Measurements from ENCODE around the gene QSOX1.

Gene QSOX1

DNA sequence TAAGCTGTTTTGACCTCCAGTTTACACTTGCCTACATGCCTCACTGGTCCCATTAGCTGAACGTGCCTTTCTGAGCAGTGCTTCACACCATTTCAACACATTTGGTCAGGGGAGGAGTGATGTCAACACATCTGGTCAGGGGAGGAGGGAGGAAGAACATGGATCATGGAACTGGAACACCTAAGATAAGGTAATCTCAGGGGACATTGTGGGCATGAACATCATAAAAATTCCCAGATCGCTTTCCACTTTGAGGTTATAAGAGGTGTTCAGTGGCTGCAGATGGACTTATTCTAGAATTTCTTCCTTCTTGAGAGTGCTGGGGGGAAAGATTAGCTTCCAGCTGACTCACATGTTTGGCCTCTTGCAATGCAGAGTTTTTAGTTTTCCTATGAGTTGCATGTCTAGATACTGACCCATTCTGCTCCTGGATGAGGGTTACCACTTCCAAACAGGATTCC, 2.0 kb downstream of the QSOX1 start:
- peak overlapping the region; percentile 95 for H3K27ac Mint-ChIP-seq

DNA sequence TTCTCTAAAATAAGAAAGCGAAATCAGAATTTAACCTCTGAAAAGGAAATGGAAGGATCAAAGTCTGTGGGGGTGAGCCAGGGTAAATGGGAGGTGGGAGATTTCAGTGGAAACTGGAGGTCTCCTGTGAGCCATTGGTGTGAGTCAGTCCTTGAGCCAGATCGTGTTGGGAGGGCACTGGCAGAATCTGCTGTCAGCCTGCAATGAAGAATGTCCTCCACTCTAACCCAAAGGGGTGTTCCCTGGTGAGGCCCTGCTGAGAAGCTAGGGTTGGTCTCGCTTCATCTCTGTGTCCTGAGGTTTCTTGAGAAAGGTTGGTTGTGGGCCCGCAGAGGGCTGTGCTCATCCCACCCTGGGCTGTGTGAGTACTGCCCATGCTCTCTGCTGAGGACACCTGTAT, 2.4 kb downstream of the QSOX1 start:
- peaks cover 44 to 71% of the 10 kb centered on the region in 2 donors for H3K4me1 Mint-ChIP-seq
- H3K27me3 Mint-ChIP-seq: no peaks in the 10 kb centered on the region
- H3K9me3 Mint-ChIP-seq: no peaks in the 10 kb centered on the region
- ATAC-seq (replicated peaks) (no peak), DNase-seq (no peak)
- H3K27ac Mint-ChIP-seq: peak overlapping the region; percentile 95
- H3K4me3 Mint-ChIP-seq: peak overlapping the region; percentile 90 to 93
- peaks cover 47 to 56% of the 10 kb centered on the region in 2 donors for H3K36me3 Mint-ChIP-seq

More for the DNA sequence above, 2.0 kb downstream of the QSOX1 start:
- peaks cover 44 to 71% of the 10 kb centered on the region in 2 donors for H3K4me1 Mint-ChIP-seq
- no peaks in the 10 kb centered on the region for H3K9me3 Mint-ChIP-seq
- H3K4me3 Mint-ChIP-seq: peak overlapping the region; percentile 90 to 93
- DNase-seq (no peak), ATAC-seq (replicated peaks) (peak in 1 of 2 donors; percentile 41)
- peaks cover 47 to 56% of the 10 kb centered on the region in 2 donors for H3K36me3 Mint-ChIP-seq
- H3K27me3 Mint-ChIP-seq: no peaks in the 10 kb centered on the region

DNA sequence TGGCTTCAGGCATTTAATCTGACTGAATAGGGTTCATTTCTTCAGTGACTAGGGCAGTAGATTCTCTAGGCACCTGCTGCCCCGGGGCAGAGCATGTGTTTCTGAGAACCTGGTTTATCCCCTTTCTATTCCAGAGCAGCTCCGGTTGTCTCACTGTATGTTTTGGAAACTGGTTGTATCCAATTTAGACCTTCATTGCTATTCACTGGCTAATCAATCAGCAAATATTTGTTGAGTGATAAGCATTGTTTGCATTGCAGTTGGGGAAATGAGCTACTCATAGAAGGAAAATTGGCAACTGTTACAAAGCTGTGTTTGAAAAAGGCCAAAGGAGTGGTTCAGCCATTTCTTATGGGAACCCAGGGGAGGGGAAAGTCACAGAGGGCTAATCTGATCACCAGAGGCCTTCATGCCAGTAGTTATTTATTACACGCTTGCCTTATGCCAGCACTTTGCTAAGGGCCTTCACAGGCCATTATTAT, 2.9 kb downstream of the QSOX1 start:
- Mint-ChIP-seq H3K36me3 (peaks cover 47 to 56% of the 10 kb centered on the region in 2 donors), H3K9me3 (no peaks in the 10 kb centered on the region), H3K4me1 (peaks cover 44 to 71% of the 10 kb centered on the region in 2 donors), H3K27me3 (no peaks in the 10 kb centered on the region), H3K4me3 (peak overlapping the region; percentile 90 to 93), H3K27ac (no peak overlapping the region)
- DNase-seq (no peak), ATAC-seq (replicated peaks) (no peak)

DNA sequence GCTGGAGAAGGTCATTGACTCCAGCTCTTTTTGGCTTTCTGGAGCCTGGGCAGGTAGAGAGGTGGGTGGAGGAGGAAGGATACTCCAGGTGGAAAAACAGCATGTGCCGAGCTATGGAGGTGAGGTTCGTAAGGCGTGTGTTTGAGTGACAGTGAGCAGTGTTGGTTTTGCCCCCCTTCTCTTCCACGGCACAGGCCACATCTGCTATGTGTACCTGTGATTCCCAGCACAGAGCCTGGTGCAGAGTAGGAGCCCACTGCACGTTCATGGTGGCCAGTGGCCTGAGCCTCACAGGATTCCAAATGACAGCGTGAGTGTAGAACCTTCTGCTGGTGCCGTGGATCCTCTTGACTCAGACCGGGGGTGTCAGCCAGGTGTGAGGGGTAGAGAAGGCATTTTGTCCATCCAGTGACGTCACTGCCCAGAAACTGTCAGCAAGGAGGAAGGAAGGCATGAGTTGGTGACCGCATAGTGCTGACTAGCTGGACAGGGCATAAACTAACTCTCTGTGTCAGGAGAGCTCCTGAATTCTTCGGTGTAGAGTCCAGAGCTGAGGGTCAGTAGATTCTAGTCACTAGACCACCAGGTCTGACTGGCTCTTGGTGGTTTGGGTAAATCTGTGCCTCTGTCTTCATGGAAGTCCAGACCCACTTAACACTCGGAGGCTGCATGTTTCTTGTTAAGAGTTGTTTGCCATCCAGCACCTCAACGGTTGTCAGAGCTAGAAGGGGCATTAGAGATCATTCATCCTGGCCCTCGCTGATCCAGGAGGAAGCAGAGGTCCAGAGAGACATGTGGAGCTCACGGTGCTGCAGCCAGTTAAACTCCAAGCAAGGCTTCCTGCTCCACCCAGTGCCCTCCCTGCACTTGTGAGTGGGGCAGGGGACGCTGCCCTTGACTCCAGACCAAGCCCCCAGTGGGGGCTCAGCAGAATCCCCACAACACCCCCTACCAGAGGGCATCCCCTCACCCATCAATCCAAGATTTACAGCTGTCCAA, 3.8 kb downstream of the QSOX1 start:
- Mint-ChIP-seq H3K27ac (peak overlapping the region; percentile 59), H3K36me3 (peaks cover 47 to 59% of the 10 kb centered on the region in 2 donors), H3K4me1 (peaks cover 45 to 65% of the 10 kb centered on the region in 2 donors), H3K4me3 (peak overlapping the region; percentile 68 to 93), H3K9me3 (no peaks in the 10 kb centered on the region), H3K27me3 (no peaks in the 10 kb centered on the region)
- DNase-seq (no peak), ATAC-seq (replicated peaks) (no peak)

DNA sequence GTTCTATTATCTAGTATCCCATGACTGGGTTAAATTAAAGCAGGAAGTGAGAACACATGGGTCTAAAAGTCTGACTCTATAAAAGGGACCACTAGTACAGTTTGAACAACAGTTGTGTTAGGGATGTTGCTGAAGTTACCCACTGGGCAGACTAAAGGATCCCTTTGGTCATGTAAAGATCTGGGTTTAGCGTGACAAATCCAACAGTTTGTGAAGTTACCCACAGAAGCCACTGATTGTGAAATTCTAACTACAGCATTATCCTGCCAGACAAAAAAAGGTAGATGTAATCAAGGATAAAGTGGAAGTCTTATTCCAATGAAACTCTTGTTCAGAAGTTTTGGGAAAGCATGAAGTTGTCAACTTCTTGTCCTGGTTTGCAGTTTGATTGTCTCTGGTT, 5.7 kb downstream of the QSOX1 start:
- no peak for ATAC-seq (replicated peaks)
- Mint-ChIP-seq H3K27me3 (no peaks in the 10 kb centered on the region), H3K9me3 (no peaks in the 10 kb centered on the region), H3K27ac (no peak overlapping the region), H3K36me3 (peaks cover 60 to 71% of the 10 kb centered on the region in 2 donors), H3K4me1 (peaks cover 48 to 73% of the 10 kb centered on the region in 2 donors), H3K4me3 (no peak overlapping the region)
- DNase-seq: no peak

DNA sequence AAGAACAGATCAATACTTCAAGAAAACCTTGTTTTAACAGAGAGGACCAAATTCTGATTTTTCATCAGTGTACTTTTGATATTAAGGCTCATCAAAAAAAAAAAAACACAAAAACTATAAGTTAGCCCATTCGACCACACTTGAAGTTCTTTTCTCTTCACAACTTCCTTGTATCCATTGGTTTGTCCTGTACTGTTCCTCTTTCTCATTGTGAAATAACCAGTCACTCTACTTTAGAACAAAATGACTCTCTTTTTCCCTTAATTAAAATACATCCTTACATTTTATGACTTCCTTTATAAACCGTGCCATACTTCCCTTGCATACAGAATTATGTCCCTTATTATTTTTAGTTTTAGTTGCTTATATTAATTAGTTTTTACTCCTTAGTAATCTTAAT, 8.4 kb downstream of the QSOX1 start:
- H3K9me3 Mint-ChIP-seq: no peaks in the 10 kb centered on the region
- no peak overlapping the region for H3K4me3 Mint-ChIP-seq
- no peak overlapping the region for H3K27ac Mint-ChIP-seq
- H3K27me3 Mint-ChIP-seq: no peaks in the 10 kb centered on the region
- DNase-seq: no peak
- H3K36me3 Mint-ChIP-seq: peaks cover 53 to 62% of the 10 kb centered on the region in 2 donors
- ATAC-seq (replicated peaks): no peak
- H3K4me1 Mint-ChIP-seq: peaks cover 34 to 50% of the 10 kb centered on the region in 2 donors

DNA sequence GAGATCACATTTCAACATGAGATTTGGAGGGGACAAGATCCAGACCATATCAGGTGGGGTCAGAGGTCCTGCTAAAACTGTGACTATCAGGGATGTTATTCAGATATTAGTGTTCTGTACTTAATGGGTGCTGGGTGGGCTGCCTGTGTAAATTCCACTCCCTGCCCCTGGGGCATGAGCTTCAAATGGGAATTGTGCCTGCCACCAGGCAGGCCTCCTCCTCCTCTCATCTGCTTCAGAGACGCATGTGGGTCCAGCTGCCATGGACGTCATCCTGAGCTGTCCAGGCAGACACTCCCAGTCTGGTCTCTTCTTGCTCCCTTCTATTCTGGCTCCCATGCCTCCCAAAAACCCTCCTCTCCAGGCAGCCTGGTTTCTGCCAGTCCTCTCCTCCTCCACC, 10.4 kb downstream of the QSOX1 start:
- Mint-ChIP-seq H3K9me3 (no peaks in the 10 kb centered on the region), H3K4me3 (no peak overlapping the region), H3K27ac (no peak overlapping the region), H3K4me1 (peaks cover 21 to 35% of the 10 kb centered on the region in 2 donors), H3K36me3 (peaks cover 49 to 58% of the 10 kb centered on the region in 2 donors), H3K27me3 (no peaks in the 10 kb centered on the region)
- no peak for DNase-seq
- ATAC-seq (replicated peaks): no peak

DNA sequence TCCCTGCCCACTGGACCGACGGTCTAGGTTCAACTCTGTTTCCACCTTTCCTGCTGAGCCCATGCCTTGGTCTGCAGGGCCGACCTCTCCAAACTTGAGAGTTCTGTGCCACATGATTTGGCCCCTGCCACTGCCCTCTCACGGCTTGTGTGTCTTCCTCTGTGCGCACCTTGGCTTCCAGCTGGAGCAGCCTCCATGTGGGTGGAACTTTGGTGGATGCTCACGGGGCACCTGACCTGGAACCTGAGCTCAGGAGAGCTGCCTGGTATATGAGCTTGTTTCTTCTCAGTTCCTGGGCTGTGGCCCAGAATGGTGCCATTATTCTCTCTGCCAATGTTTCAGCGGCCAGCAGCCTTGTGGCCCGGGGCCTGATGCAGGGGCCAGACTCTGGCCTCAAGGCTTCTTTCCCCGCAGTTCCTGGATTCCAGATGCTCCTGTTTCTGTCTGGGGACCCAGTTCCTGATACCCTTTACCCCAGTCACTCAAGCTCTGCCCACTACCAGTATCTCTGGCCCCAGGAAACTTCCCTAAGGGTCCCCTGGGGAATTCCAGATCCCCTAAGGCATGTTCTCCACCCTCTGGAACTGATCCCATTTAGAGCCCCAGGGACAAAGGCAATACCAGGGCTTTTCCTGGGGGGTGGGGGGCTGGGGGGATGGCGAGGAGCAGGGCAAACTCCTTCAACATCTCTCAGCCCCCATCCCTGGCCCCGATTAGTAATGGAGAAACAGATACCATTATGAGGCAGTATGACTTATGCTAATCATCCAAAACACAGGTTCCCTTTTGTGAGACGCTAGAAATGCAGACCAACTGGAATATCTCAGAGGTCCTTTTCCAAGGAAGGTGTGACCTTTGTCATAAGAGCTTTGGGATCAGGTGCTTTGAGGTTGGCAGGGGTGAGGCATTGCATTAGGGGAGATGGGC, 11.1 kb downstream of the QSOX1 start:
- Mint-ChIP-seq H3K36me3 (peaks cover 47 to 55% of the 10 kb centered on the region in 2 donors), H3K27me3 (no peaks in the 10 kb centered on the region)

DNA sequence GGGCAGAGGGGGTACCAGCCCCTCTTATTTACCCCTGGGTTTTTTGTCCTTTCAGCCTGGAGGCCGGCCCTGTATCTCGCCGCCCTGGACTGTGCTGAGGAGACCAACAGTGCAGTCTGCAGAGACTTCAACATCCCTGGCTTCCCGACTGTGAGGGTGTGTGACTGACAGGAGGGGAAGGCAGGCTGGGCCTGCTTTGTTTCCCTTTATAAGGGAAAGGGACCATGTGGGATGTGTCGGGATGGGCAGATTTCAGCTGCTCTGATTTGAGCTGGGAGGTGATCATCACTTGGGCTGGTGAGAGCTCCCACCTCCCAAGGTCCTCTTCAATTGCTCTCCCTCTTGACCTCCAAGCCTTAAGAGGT, 11.7 kb downstream of the QSOX1 start:
- no peak for ATAC-seq (replicated peaks)
- no peak overlapping the region for H3K27ac Mint-ChIP-seq
- no peak overlapping the region for H3K4me3 Mint-ChIP-seq
- no peaks in the 10 kb centered on the region for H3K9me3 Mint-ChIP-seq
- no peak for DNase-seq
- H3K27me3 Mint-ChIP-seq: no peaks in the 10 kb centered on the region
- H3K36me3 Mint-ChIP-seq: peaks cover 52 to 61% of the 10 kb centered on the region in 2 donors
- H3K4me1 Mint-ChIP-seq: peaks cover 17 to 29% of the 10 kb centered on the region in 2 donors

More for the DNA sequence above, 11.1 kb downstream of the QSOX1 start:
- Mint-ChIP-seq H3K9me3 (no peaks in the 10 kb centered on the region), H3K4me1 (peaks cover 17 to 29% of the 10 kb centered on the region in 2 donors), H3K4me3 (no peak overlapping the region), H3K27ac (no peak overlapping the region)
- no peak for DNase-seq
- ATAC-seq (replicated peaks): no peak

DNA sequence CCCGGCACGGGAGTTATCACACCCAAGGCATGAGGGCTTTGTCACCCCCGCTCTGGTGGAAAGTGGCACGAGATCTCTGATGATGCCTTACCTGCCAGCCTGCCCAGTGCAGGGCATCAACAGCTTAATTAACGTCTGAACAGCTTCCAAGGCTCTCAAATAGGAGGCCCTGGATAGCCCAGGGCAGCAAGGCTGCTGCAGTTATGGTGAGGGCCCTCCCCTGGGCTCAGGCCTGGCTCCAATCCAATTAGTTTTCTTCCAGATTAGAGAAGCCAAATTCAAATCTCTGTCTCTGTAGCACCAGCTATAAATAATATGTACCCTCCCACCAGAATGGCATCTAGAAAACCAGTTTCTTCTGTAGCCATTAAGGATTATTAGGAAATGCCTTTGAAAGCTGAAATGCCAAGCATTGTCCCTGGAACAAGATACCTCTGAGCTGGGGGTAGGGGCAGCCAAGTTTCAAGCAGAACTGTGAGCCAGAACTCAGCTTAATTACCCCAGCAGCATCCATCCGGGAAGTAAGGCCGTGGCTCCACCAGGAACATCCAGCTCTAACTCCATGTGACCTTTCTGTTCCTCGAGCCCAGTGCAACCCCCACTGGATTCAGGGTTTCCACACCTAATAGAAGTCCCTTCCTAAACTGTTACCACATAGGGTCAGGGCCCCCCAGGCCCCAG, 12.5 kb downstream of the QSOX1 start:
- no peaks in the 10 kb centered on the region for H3K9me3 Mint-ChIP-seq
- no peak for DNase-seq
- H3K27me3 Mint-ChIP-seq: no peaks in the 10 kb centered on the region
- peaks cover 56 to 68% of the 10 kb centered on the region in 2 donors for H3K36me3 Mint-ChIP-seq
- H3K27ac Mint-ChIP-seq: no peak overlapping the region
- H3K4me1 Mint-ChIP-seq: peaks cover 24 to 36% of the 10 kb centered on the region in 2 donors
- no peak for ATAC-seq (replicated peaks)
- no peak overlapping the region for H3K4me3 Mint-ChIP-seq

DNA sequence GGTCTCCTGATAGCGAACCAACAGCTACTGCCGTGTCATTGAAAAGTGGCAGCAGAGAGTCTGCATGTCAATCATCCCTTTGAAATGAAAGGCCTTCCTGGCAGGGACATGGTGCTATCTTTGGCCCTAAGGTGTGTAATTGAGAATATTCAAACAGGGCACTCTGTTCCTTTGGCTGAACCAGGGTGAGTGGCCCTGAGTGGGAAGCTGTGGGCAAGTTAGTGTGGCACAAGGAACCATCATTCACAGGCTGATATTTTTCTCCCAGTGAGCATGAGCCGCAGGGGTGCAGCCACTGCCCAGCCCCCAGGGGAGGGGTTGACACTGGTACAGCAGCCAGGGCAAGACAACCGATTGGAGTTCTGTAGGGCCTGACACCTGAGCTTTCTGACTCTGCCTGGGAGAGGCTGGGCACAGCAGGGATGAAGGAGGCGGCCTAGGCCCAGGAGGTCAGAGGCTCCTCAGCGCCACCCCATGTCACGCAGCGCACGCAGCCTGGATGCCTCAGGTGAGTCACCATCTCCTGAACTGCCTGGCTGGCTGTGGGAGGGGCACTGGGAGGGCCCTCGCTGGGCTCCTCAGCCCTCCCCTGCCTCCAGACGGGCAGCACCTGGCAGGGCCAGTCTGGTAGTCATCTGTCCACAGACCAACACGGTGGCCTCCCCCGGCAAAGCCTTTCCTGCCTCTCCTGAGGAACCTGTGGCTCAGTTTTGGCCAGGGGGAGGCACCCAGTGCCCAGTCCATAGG, 13.2 kb downstream of the QSOX1 start:
- no peak overlapping the region for H3K4me3 Mint-ChIP-seq
- peak overlapping the region; percentile 5 for H3K27ac Mint-ChIP-seq
- no peaks in the 10 kb centered on the region for H3K9me3 Mint-ChIP-seq
- no peaks in the 10 kb centered on the region for H3K27me3 Mint-ChIP-seq
- peaks cover 24 to 36% of the 10 kb centered on the region in 2 donors for H3K4me1 Mint-ChIP-seq
- peaks cover 56 to 69% of the 10 kb centered on the region in 2 donors for H3K36me3 Mint-ChIP-seq
- ATAC-seq (replicated peaks) (no peak), DNase-seq (no peak)

DNA sequence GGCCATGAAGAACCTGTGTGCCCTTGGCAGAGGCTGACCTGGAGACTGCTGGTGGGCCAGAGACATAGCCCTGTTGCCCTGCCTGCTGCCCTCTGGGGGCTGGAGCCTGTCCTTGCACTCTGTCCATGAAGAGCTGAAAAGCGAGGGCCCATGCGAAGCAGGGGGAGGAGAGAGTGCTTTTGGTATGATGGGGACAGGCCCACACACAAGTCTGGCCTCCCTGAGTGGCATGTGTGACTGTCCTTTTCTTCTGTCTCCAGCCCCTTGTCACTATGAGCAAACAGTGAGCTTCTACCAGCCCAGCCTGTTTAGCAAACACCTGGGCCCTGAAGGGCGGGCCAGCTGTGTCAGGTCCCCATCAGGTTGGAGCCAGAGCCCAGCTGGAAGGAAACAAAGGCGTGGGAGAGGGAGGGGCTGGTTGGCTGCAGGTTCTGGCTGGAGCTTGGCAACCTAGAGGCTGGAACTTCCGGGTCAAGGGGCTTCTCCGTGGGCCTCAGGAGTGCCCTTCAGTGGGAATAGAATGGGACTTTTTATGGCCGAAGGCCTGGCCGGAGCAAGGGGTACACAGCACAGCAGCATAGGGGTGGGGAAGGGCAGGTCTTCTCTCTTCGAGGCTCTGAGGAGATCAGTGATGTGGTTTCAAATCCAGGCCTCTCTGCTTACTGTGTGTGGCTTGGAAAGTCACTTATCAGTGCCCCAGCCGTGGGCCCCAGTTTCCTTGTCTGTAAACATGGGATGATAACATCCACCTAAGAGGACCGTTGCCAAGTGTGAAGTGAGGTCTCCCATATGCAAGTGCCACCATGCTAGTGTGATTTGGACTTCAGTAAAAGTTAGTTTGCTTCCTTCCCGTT, 14.3 kb downstream of the QSOX1 start:
- H3K27ac Mint-ChIP-seq: peak overlapping the region; percentile 25
- peaks cover 20 to 31% of the 10 kb centered on the region in 2 donors for H3K4me1 Mint-ChIP-seq
- no peaks in the 10 kb centered on the region for H3K9me3 Mint-ChIP-seq
- ATAC-seq (replicated peaks): peak; percentile 65 to 90
- peaks cover 56 to 67% of the 10 kb centered on the region in 2 donors for H3K36me3 Mint-ChIP-seq
- H3K4me3 Mint-ChIP-seq: no peak overlapping the region
- DNase-seq: no peak
- H3K27me3 Mint-ChIP-seq: no peaks in the 10 kb centered on the region

Data from stimulated activated naive B cell treated with anti-CD40 and anti-IgM and Interleukin-4, amounts not matched to agents 10 μg/mL and 1 μg/mL and 100 μg/mL, for 72 hours (primary cell).